ENCODE results near the gene SDC3.
A peak's percentile ranks its signal among the peaks of the same experiment; 100 is the strongest.

The SDC3 gene

GRCh38 chr1:30914587-30914922, 6.0 kb upstream of the SDC3 start:
- TF ChIP-seq POLR2A (IDR thresholded peaks at IDR 0.05; ENCODE audit: low read length): no peak
- no peak for TF ChIP-seq GATA1 (IDR thresholded peaks at IDR 0.05; ENCODE audit: low read depth, low read length)
- no peak for DNase-seq

GRCh38 chr1:30912913-30913652, 4.5 kb upstream of the SDC3 start:
- no peak for DNase-seq
- TF ChIP-seq GATA1 (IDR thresholded peaks at IDR 0.05; ENCODE audit: low read depth, low read length): no peak

GRCh38 chr1:30912224-30912623, 3.7 kb upstream of the SDC3 start:
- TF ChIP-seq GATA1 (IDR thresholded peaks at IDR 0.05; ENCODE audit: low read depth, low read length): no peak
- TF ChIP-seq POLR2A (IDR thresholded peaks at IDR 0.05; ENCODE audit: low read length): no peak
- no peak for DNase-seq

- DNase-seq: peak; percentile 77 to 89
These were observed 2.7 kb upstream of the SDC3 start for GRCh38 chr1:30911059-30911954.

GRCh38 chr1:30909365-30910068, 959 bp upstream of the SDC3 start:
- no peak for TF ChIP-seq POLR2A (IDR thresholded peaks at IDR 0.05; ENCODE audit: low read length)
- peak; percentile 34 to 37 for DNase-seq

More at GRCh38 chr1:30911059-30911954, 2.7 kb upstream of the SDC3 start:
- TF ChIP-seq POLR2A (IDR thresholded peaks at IDR 0.05; ENCODE audit: low read length): no peak
- no peak for TF ChIP-seq GATA1 (IDR thresholded peaks at IDR 0.05; ENCODE audit: low read depth, low read length)

GRCh38 chr1:30908316-30908695, 252 bp downstream of the SDC3 start:
- no peak for TF ChIP-seq GATA1 (IDR thresholded peaks at IDR 0.05; ENCODE audit: low read depth, low read length)
- TF ChIP-seq POLR2A (IDR thresholded peaks at IDR 0.05; ENCODE audit: low read length): no peak

GRCh38 chr1:30907481-30908315, 860 bp downstream of the SDC3 start:
- DNase-seq: peak in 1 of 2 experiments; percentile 32
- TF ChIP-seq GATA1 (IDR thresholded peaks at IDR 0.05; ENCODE audit: low read depth, low read length): no peak
- TF ChIP-seq POLR2A (IDR thresholded peaks at IDR 0.05; ENCODE audit: low read length): no peak

More at GRCh38 chr1:30908316-30908695, 252 bp downstream of the SDC3 start:
- no peak for DNase-seq

- no peak for DNase-seq
- TF ChIP-seq POLR2A (IDR thresholded peaks at IDR 0.05; ENCODE audit: low read length) (no peak), GATA1 (IDR thresholded peaks at IDR 0.05; ENCODE audit: low read depth, low read length) (no peak)
These were observed 1.7 kb downstream of the SDC3 start for GRCh38 chr1:30906631-30907441.

- no peak for DNase-seq
- no peak for TF ChIP-seq POLR2A (IDR thresholded peaks at IDR 0.05; ENCODE audit: low read length)
- no peak for TF ChIP-seq GATA1 (IDR thresholded peaks at IDR 0.05; ENCODE audit: low read depth, low read length)
These were observed 2.5 kb downstream of the SDC3 start for GRCh38 chr1:30905916-30906620.

- DNase-seq: no peak
- no peak for TF ChIP-seq GATA1 (IDR thresholded peaks at IDR 0.05; ENCODE audit: low read depth, low read length)
- TF ChIP-seq POLR2A (IDR thresholded peaks at IDR 0.05; ENCODE audit: low read length): no peak
These were observed 3.2 kb downstream of the SDC3 start for GRCh38 chr1:30905403-30905802.

GRCh38 chr1:30904962-30905335, 3.6 kb downstream of the SDC3 start:
- TF ChIP-seq POLR2A (IDR thresholded peaks at IDR 0.05; ENCODE audit: low read length) (no peak), GATA1 (IDR thresholded peaks at IDR 0.05; ENCODE audit: low read depth, low read length) (no peak)
- DNase-seq: no peak

Data from erythroblast (primary cell).